ENCODE measurements around the gene VRK1.

VRK1 gene

GRCh38 chr14:96889091-96889490 lies 91.9 kb downstream of the VRK1 start:
- peak in 1 of 3 experiments; percentile 54 for DNase-seq

GRCh38 chr14:96893966-96894622 lies 96.9 kb downstream of the VRK1 start:
- no peak for DNase-seq

GRCh38 chr14:96894966-96895365 lies 97.8 kb downstream of the VRK1 start:
- DNase-seq = no peak

- DNase-seq = no peak
Observed at GRCh38 chr14:96895658-96896271, 98.6 kb downstream of the VRK1 start.

GRCh38 chr14:96897184-96897583 lies 100.0 kb downstream of the VRK1 start:
- DNase-seq = no peak

- no peak for DNase-seq
Observed at GRCh38 chr14:96901227-96901626, 104.0 kb downstream of the VRK1 start.

GRCh38 chr14:96902004-96902403 lies 104.8 kb downstream of the VRK1 start:
- DNase-seq = peak in 1 of 3 experiments; percentile 20

GRCh38 chr14:96903444-96904023 lies 106.4 kb downstream of the VRK1 start:
- DNase-seq = no peak

GRCh38 chr14:96904201-96904600 lies 107.0 kb downstream of the VRK1 start:
- DNase-seq = no peak

GRCh38 chr14:96905065-96905464 lies 107.9 kb downstream of the VRK1 start:
- no peak for DNase-seq

GRCh38 chr14:96905825-96906224 lies 108.6 kb downstream of the VRK1 start:
- DNase-seq = no peak

- DNase-seq = no peak
Observed at GRCh38 chr14:96906434-96906833, 109.3 kb downstream of the VRK1 start.

GRCh38 chr14:96909841-96910364 lies 112.7 kb downstream of the VRK1 start:
- DNase-seq = no peak

GRCh38 chr14:96911499-96912149 lies 114.4 kb downstream of the VRK1 start:
- DNase-seq = no peak

GRCh38 chr14:96914571-96915128 lies 117.5 kb downstream of the VRK1 start:
- no peak for DNase-seq

- no peak for DNase-seq
Observed at GRCh38 chr14:96915478-96915877, 118.3 kb downstream of the VRK1 start.

- DNase-seq = no peak
Observed at GRCh38 chr14:96916751-96917150, 119.6 kb downstream of the VRK1 start.

GRCh38 chr14:96917442-96917963 lies 120.3 kb downstream of the VRK1 start:
- DNase-seq = no peak

GRCh38 chr14:96920023-96920422 lies 122.8 kb downstream of the VRK1 start:
- DNase-seq = no peak

GRCh38 chr14:96920820-96921219 lies 123.6 kb downstream of the VRK1 start:
- DNase-seq = no peak

GRCh38 chr14:96922986-96923385 lies 125.8 kb downstream of the VRK1 start:
- no peak for DNase-seq

- no peak for DNase-seq
Observed at GRCh38 chr14:96925422-96925821, 128.2 kb downstream of the VRK1 start.

GRCh38 chr14:96926001-96926400 lies 128.8 kb downstream of the VRK1 start:
- DNase-seq = no peak

Data from NCI-H1417 (cell line).